Measurements from ENCODE around the gene CRYGA. TPM values are rescaled to one million over a fixed set of nuclear protein-coding genes. Genes with fewer than 3 reads are reported as not detected.

Gene CRYGA, protein sequence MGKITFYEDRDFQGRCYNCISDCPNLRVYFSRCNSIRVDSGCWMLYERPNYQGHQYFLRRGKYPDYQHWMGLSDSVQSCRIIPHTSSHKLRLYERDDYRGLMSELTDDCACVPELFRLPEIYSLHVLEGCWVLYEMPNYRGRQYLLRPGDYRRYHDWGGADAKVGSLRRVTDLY
- not detected in 2 replicates for total RNA-seq
- long read RNA-seq: 0 reads

DNA sequence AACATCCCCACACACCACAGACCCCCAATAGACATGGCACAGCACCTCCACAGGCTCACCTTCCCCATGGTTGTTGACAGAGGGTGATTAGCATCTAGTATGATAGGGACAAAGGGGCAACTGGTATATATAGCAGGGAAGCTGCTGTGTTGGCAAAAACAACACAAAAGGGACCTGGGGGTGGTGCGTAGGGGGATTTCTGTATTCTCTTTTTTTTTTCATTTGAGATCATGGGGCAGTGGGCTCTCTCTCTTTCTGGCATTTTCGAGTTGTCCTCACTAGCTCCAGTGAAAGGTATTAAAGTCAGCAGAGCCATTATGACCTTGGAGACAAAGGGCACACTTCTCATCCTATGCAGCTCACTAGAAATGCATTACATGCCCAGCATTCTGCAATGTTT lies at the start of gene CRYGA:
Gene CRYGA, minus strand, starts transcription at position 101 of the 400 bp plus-strand sequence. Its CDS starts 33 bp downstream, at position 68.
- TF ChIP-seq, protein P1, sequence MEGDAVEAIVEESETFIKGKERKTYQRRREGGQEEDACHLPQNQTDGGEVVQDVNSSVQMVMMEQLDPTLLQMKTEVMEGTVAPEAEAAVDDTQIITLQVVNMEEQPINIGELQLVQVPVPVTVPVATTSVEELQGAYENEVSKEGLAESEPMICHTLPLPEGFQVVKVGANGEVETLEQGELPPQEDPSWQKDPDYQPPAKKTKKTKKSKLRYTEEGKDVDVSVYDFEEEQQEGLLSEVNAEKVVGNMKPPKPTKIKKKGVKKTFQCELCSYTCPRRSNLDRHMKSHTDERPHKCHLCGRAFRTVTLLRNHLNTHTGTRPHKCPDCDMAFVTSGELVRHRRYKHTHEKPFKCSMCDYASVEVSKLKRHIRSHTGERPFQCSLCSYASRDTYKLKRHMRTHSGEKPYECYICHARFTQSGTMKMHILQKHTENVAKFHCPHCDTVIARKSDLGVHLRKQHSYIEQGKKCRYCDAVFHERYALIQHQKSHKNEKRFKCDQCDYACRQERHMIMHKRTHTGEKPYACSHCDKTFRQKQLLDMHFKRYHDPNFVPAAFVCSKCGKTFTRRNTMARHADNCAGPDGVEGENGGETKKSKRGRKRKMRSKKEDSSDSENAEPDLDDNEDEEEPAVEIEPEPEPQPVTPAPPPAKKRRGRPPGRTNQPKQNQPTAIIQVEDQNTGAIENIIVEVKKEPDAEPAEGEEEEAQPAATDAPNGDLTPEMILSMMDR (conservative IDR thresholded peaks at IDR 0.05): no peak
- no peak for DNase-seq (ENCODE audit: low read depth, low spot score)
- H3K4me1 Mint-ChIP-seq: peaks cover 19% of the 10 kb centered on the region
- H3K27me3 Mint-ChIP-seq (ENCODE audit: low read depth): no peaks in the 10 kb centered on the region
- H3K27ac Mint-ChIP-seq (ENCODE audit: unreplicated experiment): peak within 1 kb of the TSS; percentile 71
- H3K9me3 Mint-ChIP-seq: no peaks in the 10 kb centered on the region
- no peaks in the 10 kb centered on the region for H3K36me3 Mint-ChIP-seq (ENCODE audit: low read depth)
- no peak within 1 kb of the TSS for H3K4me3 Mint-ChIP-seq

DNA sequence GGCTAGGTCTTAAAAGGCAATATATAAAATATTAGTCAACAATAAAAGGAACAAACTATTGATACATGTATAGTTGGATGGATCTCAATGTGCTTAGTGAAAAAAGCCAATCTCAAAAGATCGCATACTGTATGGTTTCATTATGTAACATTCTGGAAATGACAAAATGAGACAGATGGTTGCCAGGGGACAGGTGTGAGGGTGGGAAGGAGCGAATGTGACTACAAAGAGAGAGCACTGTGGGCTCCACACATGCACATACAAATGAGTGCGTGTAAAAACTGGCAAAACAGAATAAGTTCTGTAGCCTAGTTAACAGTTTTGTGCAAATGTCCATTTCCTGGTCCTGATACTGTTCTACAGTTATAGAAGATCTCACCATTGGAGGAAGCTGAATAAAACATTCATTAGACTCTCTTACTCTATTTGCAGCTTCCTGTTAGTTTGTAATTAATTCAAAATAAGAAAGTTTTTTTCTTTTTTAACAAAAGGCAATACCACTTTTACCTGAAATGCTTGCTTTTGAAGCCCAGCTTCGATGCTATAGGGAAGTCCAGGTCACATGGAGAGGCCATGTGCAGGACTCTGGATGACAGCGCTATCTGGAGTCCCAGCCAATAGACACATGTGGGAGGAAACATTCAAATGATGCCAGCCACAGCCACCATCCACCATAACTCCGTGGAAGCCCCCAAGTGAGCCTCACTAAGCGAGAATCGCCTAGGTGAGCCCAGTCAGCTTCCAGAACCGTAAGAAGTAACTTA lies 47.5 kb upstream of the CRYGA start:
- no peaks in the 10 kb centered on the region for H3K9me3 Mint-ChIP-seq
- H3K4me1 Mint-ChIP-seq: no peaks in the 10 kb centered on the region
- H3K36me3 Mint-ChIP-seq (ENCODE audit: low read depth): no peaks in the 10 kb centered on the region
- no peaks in the 10 kb centered on the region for H3K27me3 Mint-ChIP-seq (ENCODE audit: low read depth)
- H3K4me3 Mint-ChIP-seq: no peak overlapping the region
- DNase-seq (ENCODE audit: low read depth, low spot score): no peak
- no peak overlapping the region for H3K27ac Mint-ChIP-seq (ENCODE audit: unreplicated experiment)
- TF ChIP-seq, protein P1 (conservative IDR thresholded peaks at IDR 0.05): no peak

DNA sequence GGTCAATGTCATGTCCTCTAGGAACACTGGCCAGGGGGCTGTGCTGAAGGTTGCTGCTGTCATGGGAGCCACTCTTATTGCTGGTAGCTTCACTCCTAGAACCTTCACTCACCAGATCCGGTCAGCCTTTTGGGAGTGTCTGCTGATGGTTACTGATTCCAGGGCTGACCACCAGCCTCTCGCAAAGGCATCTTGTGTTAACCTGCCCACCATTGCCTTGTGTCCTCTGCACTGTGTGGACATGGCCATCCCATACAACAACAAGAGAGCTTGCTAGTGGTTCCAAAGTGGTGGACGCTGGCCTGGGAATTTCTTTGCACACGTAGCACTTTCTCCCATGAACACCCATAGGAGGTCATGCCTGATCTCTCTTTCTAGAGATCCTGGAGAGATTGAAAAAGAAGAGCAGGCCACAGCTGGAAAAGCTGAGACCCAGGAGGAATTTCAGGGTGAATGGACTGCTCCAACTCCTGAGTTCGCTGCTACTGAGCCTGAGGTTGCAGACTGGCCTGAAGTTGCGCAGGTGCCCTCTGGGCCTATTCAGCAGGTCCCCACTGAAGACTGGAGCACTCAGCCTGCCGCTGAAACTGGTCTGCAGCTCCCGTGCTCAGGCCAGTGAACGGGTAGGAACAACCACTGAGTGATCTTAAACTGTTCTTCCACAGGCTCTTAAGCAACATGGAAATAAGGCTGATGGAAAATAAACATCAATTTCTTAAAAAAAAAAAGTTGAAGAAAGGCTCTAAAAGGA lies 45.1 kb upstream of the CRYGA start:
- H3K4me3 Mint-ChIP-seq: no peak overlapping the region
- no peaks in the 10 kb centered on the region for H3K27me3 Mint-ChIP-seq (ENCODE audit: low read depth)
- H3K4me1 Mint-ChIP-seq: peaks cover 4% of the 10 kb centered on the region
- no peak for DNase-seq (ENCODE audit: low read depth, low spot score)
- no peaks in the 10 kb centered on the region for H3K9me3 Mint-ChIP-seq
- TF ChIP-seq, protein P1 (conservative IDR thresholded peaks at IDR 0.05): no peak
- no peak overlapping the region for H3K27ac Mint-ChIP-seq (ENCODE audit: unreplicated experiment)
- no peaks in the 10 kb centered on the region for H3K36me3 Mint-ChIP-seq (ENCODE audit: low read depth)

DNA sequence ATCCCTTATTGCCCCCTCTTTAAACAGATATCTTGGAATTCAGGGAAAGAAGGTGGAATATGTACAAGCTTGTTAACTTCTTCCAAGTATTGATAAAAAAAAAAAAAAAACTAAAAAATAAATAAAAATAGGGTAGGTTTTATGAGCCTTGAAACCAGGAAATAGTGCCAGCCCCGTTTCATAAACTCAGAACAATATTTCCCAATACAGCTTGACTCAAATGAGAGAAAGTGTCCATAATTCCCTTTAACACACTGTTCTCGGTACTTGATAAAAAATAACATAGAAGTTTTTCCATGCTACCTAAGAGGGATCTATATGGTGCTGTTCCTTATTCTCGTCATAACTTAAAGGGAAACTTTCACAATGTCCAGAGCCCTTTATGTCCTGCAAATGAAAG lies 44.4 kb upstream of the CRYGA start:
- DNase-seq (ENCODE audit: low read depth, low spot score): no peak
- Mint-ChIP-seq H3K9me3 (no peaks in the 10 kb centered on the region), H3K4me3 (no peak overlapping the region), H3K27ac (ENCODE audit: unreplicated experiment) (no peak overlapping the region), H3K27me3 (ENCODE audit: low read depth) (no peaks in the 10 kb centered on the region), H3K36me3 (ENCODE audit: low read depth) (no peaks in the 10 kb centered on the region), H3K4me1 (peaks cover 4% of the 10 kb centered on the region)
- TF ChIP-seq, protein P1 (conservative IDR thresholded peaks at IDR 0.05): no peak

DNA sequence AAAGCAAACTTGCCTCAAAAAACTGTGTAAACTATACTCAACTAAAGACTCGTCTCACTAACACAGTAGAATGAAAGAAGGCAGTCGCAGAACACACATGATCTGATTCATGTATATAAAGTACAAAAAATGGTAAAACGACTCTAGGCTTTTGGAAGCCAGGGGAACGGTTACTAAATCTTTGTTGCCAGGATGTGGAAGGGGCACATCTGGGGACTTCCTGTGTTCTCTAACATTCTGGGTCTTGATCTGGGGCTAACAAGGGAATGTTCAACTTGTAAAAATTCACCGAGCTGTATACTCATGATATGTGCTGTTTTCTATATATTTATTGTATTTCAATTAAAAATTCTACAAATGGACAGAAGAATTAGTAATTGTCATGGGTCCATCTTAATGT lies 40.8 kb upstream of the CRYGA start:
- no peak for DNase-seq (ENCODE audit: low read depth, low spot score)
- Mint-ChIP-seq H3K27ac (ENCODE audit: unreplicated experiment) (no peak overlapping the region), H3K4me1 (peaks cover 9% of the 10 kb centered on the region), H3K9me3 (no peaks in the 10 kb centered on the region), H3K36me3 (ENCODE audit: low read depth) (no peaks in the 10 kb centered on the region), H3K4me3 (no peak overlapping the region), H3K27me3 (ENCODE audit: low read depth) (no peaks in the 10 kb centered on the region)
- TF ChIP-seq, protein P1 (conservative IDR thresholded peaks at IDR 0.05): no peak
